ENCODE measurements around the gene HDLBP.

DNA sequence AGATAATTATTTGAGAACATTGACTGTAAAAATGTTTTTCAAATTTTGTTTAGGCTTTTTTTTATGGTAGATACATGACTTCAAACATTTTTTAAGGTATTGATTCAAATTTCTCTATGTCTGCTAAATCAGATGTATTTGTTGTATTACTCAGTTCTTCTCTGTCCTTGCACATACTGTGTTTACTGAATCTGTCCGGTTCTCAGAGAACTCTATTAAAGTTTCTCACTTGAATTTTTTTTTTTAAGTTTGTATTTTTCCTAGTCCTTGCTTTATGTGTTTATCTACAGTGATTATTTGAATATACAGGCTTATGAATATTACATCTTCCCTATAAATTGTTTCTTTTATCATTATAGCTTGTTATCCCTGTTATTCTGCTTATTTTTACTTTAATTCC is 5.6 kb upstream of the HDLBP start:
- TF ChIP-seq, protein P1, sequence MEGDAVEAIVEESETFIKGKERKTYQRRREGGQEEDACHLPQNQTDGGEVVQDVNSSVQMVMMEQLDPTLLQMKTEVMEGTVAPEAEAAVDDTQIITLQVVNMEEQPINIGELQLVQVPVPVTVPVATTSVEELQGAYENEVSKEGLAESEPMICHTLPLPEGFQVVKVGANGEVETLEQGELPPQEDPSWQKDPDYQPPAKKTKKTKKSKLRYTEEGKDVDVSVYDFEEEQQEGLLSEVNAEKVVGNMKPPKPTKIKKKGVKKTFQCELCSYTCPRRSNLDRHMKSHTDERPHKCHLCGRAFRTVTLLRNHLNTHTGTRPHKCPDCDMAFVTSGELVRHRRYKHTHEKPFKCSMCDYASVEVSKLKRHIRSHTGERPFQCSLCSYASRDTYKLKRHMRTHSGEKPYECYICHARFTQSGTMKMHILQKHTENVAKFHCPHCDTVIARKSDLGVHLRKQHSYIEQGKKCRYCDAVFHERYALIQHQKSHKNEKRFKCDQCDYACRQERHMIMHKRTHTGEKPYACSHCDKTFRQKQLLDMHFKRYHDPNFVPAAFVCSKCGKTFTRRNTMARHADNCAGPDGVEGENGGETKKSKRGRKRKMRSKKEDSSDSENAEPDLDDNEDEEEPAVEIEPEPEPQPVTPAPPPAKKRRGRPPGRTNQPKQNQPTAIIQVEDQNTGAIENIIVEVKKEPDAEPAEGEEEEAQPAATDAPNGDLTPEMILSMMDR (conservative IDR thresholded peaks at IDR 0.05; ENCODE audit: low read length): no peak
- no peak for TF ChIP-seq EZH2phosphoT487 (IDR thresholded peaks at IDR 0.05; ENCODE audit: borderline replicate concordance, low read depth, low read length)
